Measurements from ENCODE around the gene RRAD.

Gene RRAD

GRCh38 chr16:66934138-66934838 lies 9.0 kb upstream of the RRAD start, which contains the start of gene CIAO2B:
Gene CIAO2B, minus strand, starts transcription at chr16:66934402. Its CDS starts 38 bp downstream, at chr16:66934364.
- peak; percentile 84 for DNase-seq (ENCODE audit: low read depth)

GRCh38 chr16:66933776-66934137 lies 8.4 kb upstream of the RRAD start:
- no peak for DNase-seq (ENCODE audit: low read depth)

- no peak for DNase-seq (ENCODE audit: low read depth)
Measured at GRCh38 chr16:66932076-66932475, 6.7 kb upstream of the RRAD start.

GRCh38 chr16:66931665-66932064 lies 6.3 kb upstream of the RRAD start:
- no peak for DNase-seq (ENCODE audit: low read depth)

- no peak for DNase-seq (ENCODE audit: low read depth)
Measured at GRCh38 chr16:66930189-66930588, 4.9 kb upstream of the RRAD start.

- no peak for DNase-seq (ENCODE audit: low read depth)
Measured at GRCh38 chr16:66928702-66929388, 3.5 kb upstream of the RRAD start.

DNA sequence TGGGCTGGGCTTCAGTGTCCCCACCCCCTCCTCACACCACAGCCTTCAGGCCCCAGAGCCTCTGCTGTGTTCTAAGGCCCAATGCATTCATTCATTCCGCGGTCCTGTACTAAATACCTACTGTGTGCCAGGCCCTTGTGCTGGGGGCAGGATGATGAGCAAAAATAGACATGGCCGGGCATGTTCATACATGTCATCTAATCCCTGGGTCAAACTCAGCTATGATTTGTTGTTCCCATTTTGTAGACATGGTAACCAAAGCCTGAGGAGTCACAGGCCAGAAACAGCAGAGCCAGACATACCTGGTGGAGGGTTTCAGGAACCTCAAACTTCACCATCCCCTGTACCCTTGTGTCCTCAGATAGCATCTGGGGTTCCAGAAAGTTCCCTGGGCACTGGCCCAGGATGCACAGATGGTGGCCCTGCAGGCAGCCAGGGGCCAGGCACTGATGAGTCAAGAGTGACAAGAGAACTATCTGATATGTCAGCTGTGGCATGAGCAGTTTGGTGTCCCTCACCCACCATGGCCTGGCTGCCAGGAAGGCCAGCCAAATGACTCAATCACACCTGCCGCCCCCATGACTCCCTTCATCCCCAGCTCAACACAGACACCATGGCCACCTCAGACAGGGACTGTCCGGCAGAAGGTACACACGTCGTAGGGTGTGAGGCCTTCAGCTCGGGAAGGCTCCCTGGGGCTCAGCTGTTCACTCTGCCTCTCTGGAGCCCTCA lies 2.7 kb upstream of the RRAD start:
- no peak for DNase-seq (ENCODE audit: low read depth)

DNA sequence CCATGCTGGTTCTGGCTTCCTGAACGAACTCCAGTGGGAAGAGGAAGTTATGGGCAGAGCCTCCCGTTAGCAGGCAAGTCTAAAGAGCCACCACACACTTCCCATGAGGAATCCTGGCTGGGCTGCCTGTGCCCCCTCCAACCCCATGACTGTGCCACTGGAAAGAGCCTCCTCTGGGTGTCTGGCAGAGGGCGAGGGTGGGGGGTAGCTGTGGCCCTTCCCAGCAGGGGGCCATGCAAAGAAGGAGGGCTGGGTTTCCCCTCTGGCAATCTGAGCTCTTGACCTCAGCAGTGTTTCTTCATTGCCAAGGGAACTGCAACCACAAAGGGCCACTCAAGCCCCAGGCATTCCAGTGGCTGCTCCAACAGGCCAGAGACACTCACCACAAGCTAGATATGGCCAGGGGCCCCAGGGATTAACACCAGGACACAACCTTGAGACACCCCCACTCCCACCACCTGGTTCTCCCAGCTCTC lies 1.7 kb upstream of the RRAD start:
- no peak for DNase-seq (ENCODE audit: low read depth)

DNA sequence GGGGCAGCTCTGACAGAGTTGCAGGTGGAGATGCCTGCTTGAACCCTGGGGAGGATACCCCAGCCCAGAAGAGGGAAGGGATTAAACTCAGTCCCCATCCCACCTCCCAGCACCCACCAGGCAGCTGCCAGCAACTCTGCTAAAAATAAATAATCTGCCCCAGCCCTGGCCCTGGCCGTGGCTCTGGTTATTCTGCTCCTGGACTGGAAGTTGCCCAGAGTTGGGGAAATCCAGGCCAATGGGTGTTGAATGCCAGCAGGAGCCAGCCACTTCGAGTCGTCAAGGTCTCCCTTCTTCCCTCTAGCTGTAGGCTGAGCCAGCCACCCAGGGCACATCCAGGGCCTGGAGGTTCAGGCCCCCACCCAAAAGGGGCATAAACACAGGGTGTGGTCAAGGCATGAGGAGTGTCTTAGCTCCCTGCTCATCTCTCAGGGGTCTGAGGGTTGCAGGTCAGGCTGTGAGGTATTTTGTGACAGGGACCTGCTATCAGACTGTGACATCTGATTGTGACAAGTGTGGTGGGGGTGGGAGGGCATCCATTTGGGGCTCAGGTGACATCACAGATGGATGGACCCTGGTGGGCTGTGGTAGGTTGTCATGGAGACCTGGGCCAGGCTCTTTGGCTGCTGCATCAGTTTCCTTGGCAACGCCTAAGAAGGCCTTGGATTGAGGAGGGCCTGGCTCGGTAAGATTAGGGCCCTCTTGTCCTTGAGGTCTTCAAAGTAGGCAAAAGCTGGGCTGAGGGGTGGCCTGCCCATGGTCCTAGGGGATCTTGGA lies 1.0 kb upstream of the RRAD start:
- DNase-seq (ENCODE audit: low read depth): no peak

DNA sequence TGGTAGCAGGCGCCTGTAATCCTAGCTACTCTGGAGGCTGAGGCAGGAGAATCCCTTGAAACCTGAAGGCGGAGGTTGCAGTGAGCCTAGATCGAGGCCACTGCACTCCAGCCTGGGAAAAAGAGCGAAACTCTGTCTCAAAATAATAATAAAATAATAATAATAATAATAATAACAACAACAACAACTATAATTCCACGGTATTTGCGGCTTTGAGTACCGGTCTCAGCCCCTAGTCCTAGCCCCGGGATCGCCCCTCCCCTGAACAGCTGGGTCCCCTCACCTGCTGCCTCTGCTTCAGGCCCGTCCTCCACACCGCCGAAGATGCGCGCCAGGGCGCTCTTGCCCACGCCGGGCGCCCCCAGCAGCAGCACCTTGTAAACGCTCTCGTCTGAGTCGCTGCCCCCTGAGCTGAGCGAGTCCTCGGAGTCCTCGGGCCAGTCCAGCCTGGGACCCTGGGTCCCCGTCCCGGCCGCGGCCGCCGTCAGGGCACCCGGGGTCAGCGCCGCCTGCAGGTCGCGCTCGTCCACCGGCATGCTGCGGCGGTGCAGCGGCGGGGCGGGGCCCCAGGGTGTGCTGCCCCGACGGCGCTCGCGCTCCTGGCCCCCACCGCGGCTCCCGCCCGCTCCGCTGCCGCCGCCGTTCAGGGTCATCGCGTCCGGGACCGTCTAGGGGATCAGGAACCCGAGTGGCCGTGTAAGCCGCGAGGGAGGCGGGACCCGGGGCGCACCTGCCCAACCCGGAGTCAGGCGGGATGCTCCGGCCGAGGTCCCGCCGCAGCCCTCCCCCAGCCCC lies 611 bp downstream of the RRAD start:
- DNase-seq (ENCODE audit: low read depth): no peak

DNA sequence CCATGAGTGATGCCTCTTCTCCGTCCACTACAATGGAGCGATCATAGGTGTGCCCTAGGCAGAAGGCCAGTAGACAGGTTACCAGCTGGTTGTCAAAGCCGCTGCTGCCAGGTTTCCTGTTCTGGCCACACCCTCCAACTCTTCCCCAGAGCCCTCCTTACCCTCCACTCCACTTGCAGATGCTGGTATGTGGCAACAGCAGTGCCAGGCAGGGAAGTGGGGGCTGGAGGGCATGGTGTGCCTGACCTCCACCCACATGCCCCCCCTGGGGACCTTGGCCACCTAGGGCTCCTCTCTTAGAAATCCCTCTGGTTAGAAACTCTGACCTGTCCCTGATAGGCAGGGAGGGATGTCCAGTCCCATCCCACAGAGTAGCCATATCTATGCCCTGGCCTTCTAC lies 1.5 kb downstream of the RRAD start:
- DNase-seq (ENCODE audit: low read depth): no peak

GRCh38 chr16:66923247-66923731 lies 2.0 kb downstream of the RRAD start:
- DNase-seq (ENCODE audit: low read depth): no peak

DNA sequence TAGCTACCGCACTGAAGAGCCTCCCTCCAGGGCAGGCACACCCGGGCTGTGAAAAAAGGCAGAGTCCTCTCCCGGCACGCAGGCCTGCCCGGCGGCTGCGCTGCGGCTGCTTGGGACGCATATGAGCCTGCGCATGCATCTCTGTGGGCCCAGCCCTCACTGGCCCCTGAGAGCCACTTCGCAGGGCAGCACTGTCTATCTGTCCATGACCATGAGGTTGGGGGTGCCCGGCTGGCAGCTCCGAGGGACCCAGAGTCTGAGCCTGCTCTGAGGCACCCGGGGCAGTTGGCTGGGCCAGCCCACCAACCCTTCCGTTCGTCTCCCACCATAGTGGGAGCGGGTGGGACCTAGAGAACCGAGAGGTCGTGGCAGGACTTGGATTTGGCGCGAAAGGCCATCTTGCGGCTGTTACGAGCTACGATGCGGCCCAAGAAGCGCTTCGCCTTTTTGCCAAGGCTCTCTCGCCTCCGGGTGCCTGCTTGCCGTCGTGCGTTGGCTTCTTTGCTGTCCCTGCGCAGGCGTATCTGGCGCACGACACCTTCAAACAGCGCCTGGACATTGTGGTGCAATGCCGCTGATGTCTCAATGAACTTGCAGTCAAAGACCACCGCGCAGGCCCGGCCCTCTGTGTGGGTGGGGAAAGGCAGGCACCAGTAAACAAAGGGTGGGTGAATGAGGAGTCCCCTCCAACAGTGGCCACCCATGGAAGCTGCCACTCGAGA lies 3.4 kb downstream of the RRAD start:
- DNase-seq (ENCODE audit: low read depth): no peak

DNA sequence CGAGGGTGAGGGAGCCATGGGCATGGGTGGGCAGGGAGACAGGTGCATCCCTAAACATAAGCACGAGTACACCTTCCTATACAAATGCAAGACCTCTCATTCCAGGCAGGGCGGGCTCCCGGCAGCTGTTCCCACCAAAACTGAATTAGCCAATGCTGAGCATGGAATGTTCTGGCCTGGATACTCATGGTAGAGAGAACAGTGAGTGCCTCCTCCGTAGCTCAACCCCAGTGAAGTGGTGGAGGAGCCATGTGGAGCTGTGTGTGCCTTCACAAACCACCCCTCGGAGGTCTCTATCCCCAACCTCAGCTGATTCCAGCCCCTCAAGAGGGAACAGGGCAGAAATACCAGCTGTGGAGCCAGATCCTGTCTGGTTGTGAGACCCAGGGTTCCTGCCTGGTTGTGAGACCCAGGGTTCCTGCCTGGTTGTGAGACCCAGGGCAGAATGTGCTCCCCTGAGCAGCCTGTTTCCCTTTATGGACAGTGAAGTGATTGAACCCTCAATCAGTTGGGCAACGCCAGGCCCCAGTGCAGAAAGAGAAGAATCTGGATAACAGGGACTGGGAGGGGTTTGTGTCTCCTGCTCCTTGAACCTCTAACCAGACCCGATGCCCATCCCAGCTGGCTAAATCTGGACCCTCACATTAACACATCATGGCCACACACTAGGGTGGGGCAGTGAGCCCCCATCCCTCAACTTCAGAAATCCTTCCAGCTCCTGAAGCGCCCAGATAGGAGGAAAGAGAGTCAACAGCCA lies 4.2 kb downstream of the RRAD start:
- no peak for DNase-seq (ENCODE audit: low read depth)

DNA sequence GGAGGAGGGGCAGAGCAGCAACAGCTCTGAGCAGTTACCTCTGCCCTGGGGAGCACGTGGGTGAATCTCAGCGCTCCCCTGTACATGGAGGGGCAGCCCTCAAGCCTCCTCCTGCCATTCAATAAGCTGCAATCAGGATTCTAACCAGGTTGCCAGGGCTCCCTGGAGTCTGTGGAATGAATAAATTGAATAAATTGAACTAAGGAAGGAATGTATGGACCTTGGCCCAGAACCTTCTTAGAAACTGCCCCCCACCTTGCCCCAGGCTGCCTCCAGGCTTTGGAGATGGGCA lies 5.1 kb downstream of the RRAD start:
- DNase-seq (ENCODE audit: low read depth): no peak

- no peak for DNase-seq (ENCODE audit: low read depth)
Measured at GRCh38 chr16:66919569-66920298, 5.6 kb downstream of the RRAD start.

DNA sequence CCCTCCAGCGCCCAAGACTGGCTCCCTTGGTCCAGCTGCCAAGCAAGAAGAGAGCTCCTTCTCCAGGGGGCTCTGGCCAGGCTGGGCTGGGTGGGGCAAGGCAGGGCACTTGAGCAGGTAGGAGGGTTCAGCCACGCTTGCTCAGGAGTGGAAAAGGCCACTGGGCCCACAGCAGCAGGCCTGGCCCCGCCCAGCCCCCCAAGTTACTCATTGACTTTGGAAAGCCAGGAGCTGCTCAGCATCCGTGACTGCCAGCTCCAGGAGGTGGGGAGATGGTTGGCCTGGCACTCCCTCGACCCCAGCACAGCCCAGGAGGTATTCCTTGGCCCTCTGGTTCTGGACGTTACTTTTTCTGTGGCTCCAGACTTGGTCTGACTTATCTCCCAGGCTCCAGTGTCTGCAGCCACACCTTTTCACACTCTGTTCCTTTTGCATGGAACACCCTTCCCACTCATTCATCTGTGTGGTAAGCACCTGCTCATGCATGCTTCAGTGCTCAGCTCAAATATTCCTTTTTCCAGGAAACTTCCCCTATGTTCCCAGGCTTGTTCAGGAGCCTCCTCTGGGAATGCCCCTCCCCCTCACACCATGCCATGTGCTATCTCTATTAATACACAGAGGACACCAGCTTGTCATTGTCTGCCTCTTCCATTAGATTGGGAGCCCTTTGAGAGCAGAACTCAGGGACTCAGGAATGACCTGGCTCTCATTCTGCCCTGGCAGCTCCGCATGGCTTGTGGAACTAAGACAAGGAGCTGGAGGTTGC lies 6.3 kb downstream of the RRAD start, which contains the start of gene CDH16:
CDH16 (minus strand) TSS at position 83 of the 766 bp plus-strand sequence. CDS start 820 bp downstream, outside the sequence.
- no peak for DNase-seq (ENCODE audit: low read depth)

GRCh38 chr16:66918355-66918754 lies 7.0 kb downstream of the RRAD start:
- no peak for DNase-seq (ENCODE audit: low read depth)

Measured in stimulated activated CD8-positive, alpha-beta memory T cell treated with anti-CD3 and anti-CD28 coated beads, Interleukin-4, amount 100 ng/mL, for 24 hours (primary cell).